HL-60 (cell line): Measurements from ENCODE around the gene EPN2.

Experiments
- DNase-seq, 2 experiments: peaks; one replicate each; pipeline ENCODE4 v3.0.0-alpha.2; 2010 to 2020; ENCODE audit warnings: low read depth in 1 of 2, low spot score in 1 of 2
- H3K27ac ChIP-seq: fragments of 250-450 bp; sonication (Bioruptor Pico); replicated peaks from 2 replicates; pipeline ENCODE4 v1.5.1; 2020; ENCODE audit warnings: mild to moderate bottlenecking, moderate library complexity
- H3K27me3 ChIP-seq: fragments of 250-450 bp; sonication (Bioruptor Pico); 2 replicates; pipeline ENCODE4 v1.5.1; 2021; ENCODE audit warnings: mild to moderate bottlenecking, moderate library complexity; ENCODE audit not compliant: insufficient read depth, poor library complexity, severe bottlenecking
- H3K4me3 ChIP-seq: replicated peaks from 2 replicates; pipeline ENCODE4 v1.5.1; 2011; ENCODE audit warnings: mild to moderate bottlenecking, control low read depth, low read length; ENCODE audit not compliant: insufficient read depth
- GABPA ChIP-seq: IDR thresholded peaks from 2 replicates; pipeline ENCODE4 v1.6.1; 2012; ENCODE audit warnings: low read depth
- POLR2AphosphoS5 ChIP-seq: IDR thresholded peaks from 2 replicates; pipeline ENCODE4 v1.6.1; 2012; ENCODE audit warnings: low read depth
- REST ChIP-seq: IDR thresholded peaks from 2 replicates; pipeline ENCODE4 v1.6.1; 2012; ENCODE audit warnings: low read depth; ENCODE audit not compliant: insufficient replicate concordance
- SPI1 ChIP-seq: IDR thresholded peaks from 2 replicates; pipeline ENCODE4 v1.6.1; 2012; ENCODE audit warnings: low read depth, mild to moderate bottlenecking, borderline replicate concordance
- TF ChIP-seq, protein P1 (sequence below): IDR thresholded peaks from one replicate; pipeline ENCODE4 v1.5.1; 2011; ENCODE audit warnings: low read length, control low read depth, inconsistent platforms; ENCODE audit not compliant: insufficient read depth

The EPN2 gene

DNA sequence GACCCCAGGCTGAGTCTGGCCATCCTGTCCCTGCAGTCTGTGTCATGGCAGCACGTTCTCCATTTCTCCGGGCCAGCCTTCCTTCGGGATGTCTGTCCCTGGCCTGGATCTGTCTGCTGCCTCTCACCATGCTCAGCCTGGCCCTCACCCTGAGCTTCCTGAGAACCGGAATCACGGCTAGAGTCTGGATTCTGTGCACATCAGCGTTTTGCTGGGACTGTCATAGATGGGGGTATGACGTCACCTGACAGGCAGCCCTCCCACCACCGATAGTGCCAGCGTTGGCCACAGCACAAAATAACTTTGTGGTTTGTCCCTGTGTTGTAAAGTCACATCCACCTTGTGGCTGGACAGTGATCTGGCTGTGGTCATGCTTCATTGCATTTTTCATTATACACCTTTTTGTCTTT lies 66.2 kb downstream of the EPN2 start:
- H3K4me3 ChIP-seq, result no peak overlapping the region
- no peak for TF ChIP-seq GABPA
- no peak for TF ChIP-seq POLR2AphosphoS5
- no peak for TF ChIP-seq REST
- TF ChIP-seq, protein P1, sequence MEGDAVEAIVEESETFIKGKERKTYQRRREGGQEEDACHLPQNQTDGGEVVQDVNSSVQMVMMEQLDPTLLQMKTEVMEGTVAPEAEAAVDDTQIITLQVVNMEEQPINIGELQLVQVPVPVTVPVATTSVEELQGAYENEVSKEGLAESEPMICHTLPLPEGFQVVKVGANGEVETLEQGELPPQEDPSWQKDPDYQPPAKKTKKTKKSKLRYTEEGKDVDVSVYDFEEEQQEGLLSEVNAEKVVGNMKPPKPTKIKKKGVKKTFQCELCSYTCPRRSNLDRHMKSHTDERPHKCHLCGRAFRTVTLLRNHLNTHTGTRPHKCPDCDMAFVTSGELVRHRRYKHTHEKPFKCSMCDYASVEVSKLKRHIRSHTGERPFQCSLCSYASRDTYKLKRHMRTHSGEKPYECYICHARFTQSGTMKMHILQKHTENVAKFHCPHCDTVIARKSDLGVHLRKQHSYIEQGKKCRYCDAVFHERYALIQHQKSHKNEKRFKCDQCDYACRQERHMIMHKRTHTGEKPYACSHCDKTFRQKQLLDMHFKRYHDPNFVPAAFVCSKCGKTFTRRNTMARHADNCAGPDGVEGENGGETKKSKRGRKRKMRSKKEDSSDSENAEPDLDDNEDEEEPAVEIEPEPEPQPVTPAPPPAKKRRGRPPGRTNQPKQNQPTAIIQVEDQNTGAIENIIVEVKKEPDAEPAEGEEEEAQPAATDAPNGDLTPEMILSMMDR, result no peak
- TF ChIP-seq SPI1, result no peak
- H3K27me3 ChIP-seq, result no peaks in the 10 kb centered on the region
- DNase-seq, result no peak
- no peak overlapping the region for H3K27ac ChIP-seq

GRCh38 chr17:19304209-19304608 lies 67.0 kb downstream of the EPN2 start:
- H3K27me3 ChIP-seq, result no peaks in the 10 kb centered on the region
- H3K27ac ChIP-seq, result no peak overlapping the region
- TF ChIP-seq SPI1 (peak; percentile 72; the same call in 1 of the 2 replicates), POLR2AphosphoS5 (peak; percentile 49; the same call in 1 of the 2 replicates), GABPA (no peak)
- H3K4me3 ChIP-seq, result no peak overlapping the region
- DNase-seq, result peak; percentile 63 to 78

DNA sequence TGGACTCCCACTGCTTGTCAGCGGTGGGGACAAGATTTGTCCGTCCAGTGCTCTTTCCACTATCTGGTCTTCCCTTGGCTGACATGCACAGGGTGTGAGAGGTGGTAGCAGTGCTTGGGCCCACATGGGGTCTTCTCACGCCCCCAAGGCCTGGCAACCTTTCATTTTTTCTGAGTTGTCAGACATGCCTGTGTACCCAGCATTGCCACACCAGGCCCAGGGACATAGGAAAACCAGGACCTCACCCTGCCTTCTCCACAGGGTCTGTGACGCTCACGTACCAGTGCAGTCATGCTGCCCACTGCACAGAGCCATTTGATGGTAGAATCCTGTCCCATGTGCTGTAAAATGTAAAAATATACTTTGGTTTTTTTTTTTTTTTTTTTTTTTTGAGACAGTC lies 67.6 kb downstream of the EPN2 start:
- Histone ChIP-seq H3K27me3 (no peaks in the 10 kb centered on the region), H3K4me3 (no peak overlapping the region), H3K27ac (no peak overlapping the region)
- TF ChIP-seq, protein P1, result no peak
- TF ChIP-seq SPI1 (no peak), REST (no peak), POLR2AphosphoS5 (no peak)
- no peak for DNase-seq

GRCh38 chr17:19305256-19305655 lies 68.1 kb downstream of the EPN2 start:
- Histone ChIP-seq H3K27ac (no peak overlapping the region), H3K27me3 (no peaks in the 10 kb centered on the region), H3K4me3 (no peak overlapping the region)
- no peak for DNase-seq
- TF ChIP-seq POLR2AphosphoS5 (no peak), SPI1 (no peak), GABPA (no peak), REST (no peak)
- TF ChIP-seq, protein P1, result no peak
